Lower leg skin (tissue), 3 donors: ENCODE data around the gene ERC2.

ENCODE experiments used
- CTCF ChIP-seq, 3 donors: fragments of 450-650 bp; IDR thresholded peaks; one replicate each; pipeline ENCODE4 v1.5.1; 2016; ENCODE audit warnings: antibody characterized with exemption in 3 of 3, mild to moderate bottlenecking in 3 of 3, moderate library complexity in 2 of 3
- POLR2A ChIP-seq, 2 donors: fragments of 450-650 bp; IDR thresholded peaks; one replicate each; pipeline ENCODE4 v1.6.1; 2016 to 2017; ENCODE audit warnings: antibody characterized with exemption in 2 of 2, mild to moderate bottlenecking in 1 of 2, moderate library complexity in 1 of 2

GRCh38 chr3:55723653-55724406, 744.4 kb downstream of the ERC2 start:
- TF ChIP-seq CTCF (IDR thresholded peaks at IDR 0.05) (no peak), POLR2A (IDR thresholded peaks at IDR 0.05) (no peak)
